Loucy (cell line): ENCODE measurements around the gene SETX.

Experiments used
- H2AFZ ChIP-seq: fragments of 200-600 bp; sonication (generic); 2 replicates; pipeline ENCODE4 v1.6.0; 2016; ENCODE audit warnings: antibody characterized with exemption, mild to moderate bottlenecking, low read length, moderate library complexity
- H3F3A ChIP-seq: fragments of 200-600 bp; 2 replicates; pipeline ENCODE4 v1.6.0; 2016; ENCODE audit warnings: antibody characterized with exemption, low read depth, mild to moderate bottlenecking
- H3K27me3 ChIP-seq: fragments of 200-600 bp; sonication (generic); 2 replicates; pipeline ENCODE4 v1.6.1; 2014; ENCODE audit warnings: low read length, mild to moderate bottlenecking; ENCODE audit not compliant: insufficient read depth, poor library complexity, severe bottlenecking
- H3K36me3 ChIP-seq: fragments of 200-600 bp; sonication (generic); 2 replicates; pipeline ENCODE4 v1.6.1; 2016; ENCODE audit warnings: low read length; ENCODE audit not compliant: insufficient read depth
- H3K4me1 ChIP-seq: fragments of 200-600 bp; sonication (generic); 2 replicates; pipeline ENCODE4 v1.5.1; 2014; ENCODE audit warnings: low read length, mild to moderate bottlenecking; ENCODE audit not compliant: insufficient read depth, poor library complexity, severe bottlenecking
- H3K4me2 ChIP-seq: fragments of 200-600 bp; sonication (generic); 2 replicates; pipeline ENCODE4 v1.6.0; 2014; ENCODE audit warnings: antibody characterized with exemption, low read length, low read depth, mild to moderate bottlenecking; ENCODE audit not compliant: poor library complexity, severe bottlenecking
- H3K4me3 ChIP-seq: fragments of 200-600 bp; sonication (generic); 2 replicates; pipeline ENCODE4 v1.5.1; 2014; ENCODE audit warnings: low read length, mild to moderate bottlenecking, mixed read lengths; ENCODE audit not compliant: poor library complexity, severe bottlenecking
- H3K79me2 ChIP-seq: fragments of 200-600 bp; sonication (generic); 2 replicates; pipeline ENCODE4 v1.6.1; 2014; ENCODE audit warnings: low read length; ENCODE audit not compliant: insufficient read depth
- H3K9ac ChIP-seq: fragments of 200-600 bp; sonication (generic); 2 replicates; pipeline ENCODE4 v1.6.0; 2014; ENCODE audit warnings: mild to moderate bottlenecking, low read depth, low read length, moderate library complexity; ENCODE audit not compliant: poor library complexity, severe bottlenecking
- H3K9me2 ChIP-seq: fragments of 200-600 bp; sonication (generic); replicated peaks from 2 replicates; pipeline ENCODE4 v1.6.1; 2016; ENCODE audit warnings: low read depth, low read length, mixed read lengths
- H3K9me3 ChIP-seq: fragments of 200-600 bp; sonication (generic); 2 replicates; pipeline ENCODE4 v1.6.1; 2014; ENCODE audit warnings: mild to moderate bottlenecking, antibody characterized with exemption, low read length, low read depth; ENCODE audit not compliant: insufficient read depth
- H4K20me1 ChIP-seq: fragments of 200-600 bp; sonication (generic); 2 replicates; pipeline ENCODE4 v1.6.0; 2014; ENCODE audit warnings: antibody characterized with exemption, low read length, mild to moderate bottlenecking; ENCODE audit not compliant: insufficient read depth, poor library complexity, severe bottlenecking
- EZH2phosphoT487 ChIP-seq: fragments of 200-600 bp; IDR thresholded peaks from 2 replicates; pipeline ENCODE4 v1.6.1; 2018; ENCODE audit warnings: antibody characterized with exemption, mild to moderate bottlenecking, moderate library complexity, borderline replicate concordance
- TF ChIP-seq, protein P1 (sequence below): fragments of 200-600 bp; sonication (generic); conservative IDR thresholded peaks from 2 replicates; pipeline ENCODE4 v1.5.1; 2014; ENCODE audit warnings: mild to moderate bottlenecking, antibody characterized with exemption, low read length

Gene SETX

DNA sequence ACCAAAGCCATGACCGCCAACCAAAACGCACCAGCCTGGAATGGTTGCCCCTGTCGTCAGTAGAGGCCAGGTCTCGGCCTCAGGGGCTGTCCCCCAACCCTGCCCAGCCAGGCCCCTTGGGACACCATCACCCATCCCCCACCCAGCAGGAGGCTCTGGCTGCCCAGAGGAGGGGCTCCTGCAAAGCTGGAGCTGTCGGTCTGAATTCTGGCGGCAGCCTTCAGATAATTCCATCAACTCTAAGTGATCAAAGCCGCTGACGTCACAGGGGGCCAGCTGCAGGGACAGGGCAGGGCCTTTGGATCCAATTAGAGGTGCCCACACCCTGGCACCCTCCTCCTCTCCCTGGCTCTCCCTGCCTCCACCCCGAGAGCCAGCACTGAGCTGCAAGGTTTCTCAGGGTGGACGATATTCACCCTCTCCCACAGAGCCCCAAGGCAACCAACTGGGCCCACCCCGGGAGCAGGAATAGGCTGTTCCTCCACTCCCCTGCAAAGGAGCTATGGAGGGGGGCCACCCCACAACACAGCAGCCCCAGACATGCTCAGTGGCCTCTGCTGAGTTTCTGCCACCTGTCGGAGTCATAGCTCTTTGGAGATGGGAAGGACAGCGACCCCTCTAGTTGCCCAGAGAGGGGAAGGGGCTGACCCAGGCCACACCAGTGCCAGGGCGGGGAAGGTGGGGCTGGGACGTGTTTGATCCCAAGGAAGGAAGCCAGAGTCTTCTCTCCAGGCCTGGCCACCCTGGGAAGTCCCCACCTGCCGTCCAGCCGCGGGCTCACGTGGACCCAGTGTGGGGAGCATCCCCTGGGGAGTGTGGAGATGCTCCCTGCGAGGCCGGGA, 114.6 kb downstream of the SETX start:
- Histone ChIP-seq H3K4me3 (peak overlapping the region; percentile 43), H3K27me3 (no peaks in the 10 kb centered on the region), H2AFZ (no peak overlapping the region), H3K4me1 (peaks cover 17% of the 10 kb centered on the region), H3F3A (no peaks in the 10 kb centered on the region), H3K9ac (no peak overlapping the region), H3K4me2 (peak overlapping the region; percentile 61), H3K36me3 (no peaks in the 10 kb centered on the region), H3K9me3 (no peaks in the 10 kb centered on the region), H4K20me1 (no peaks in the 10 kb centered on the region), H3K79me2 (no peaks in the 10 kb centered on the region), H3K9me2 (no peaks in the 10 kb centered on the region)
- TF ChIP-seq EZH2phosphoT487: no peak
- TF ChIP-seq, protein P1, sequence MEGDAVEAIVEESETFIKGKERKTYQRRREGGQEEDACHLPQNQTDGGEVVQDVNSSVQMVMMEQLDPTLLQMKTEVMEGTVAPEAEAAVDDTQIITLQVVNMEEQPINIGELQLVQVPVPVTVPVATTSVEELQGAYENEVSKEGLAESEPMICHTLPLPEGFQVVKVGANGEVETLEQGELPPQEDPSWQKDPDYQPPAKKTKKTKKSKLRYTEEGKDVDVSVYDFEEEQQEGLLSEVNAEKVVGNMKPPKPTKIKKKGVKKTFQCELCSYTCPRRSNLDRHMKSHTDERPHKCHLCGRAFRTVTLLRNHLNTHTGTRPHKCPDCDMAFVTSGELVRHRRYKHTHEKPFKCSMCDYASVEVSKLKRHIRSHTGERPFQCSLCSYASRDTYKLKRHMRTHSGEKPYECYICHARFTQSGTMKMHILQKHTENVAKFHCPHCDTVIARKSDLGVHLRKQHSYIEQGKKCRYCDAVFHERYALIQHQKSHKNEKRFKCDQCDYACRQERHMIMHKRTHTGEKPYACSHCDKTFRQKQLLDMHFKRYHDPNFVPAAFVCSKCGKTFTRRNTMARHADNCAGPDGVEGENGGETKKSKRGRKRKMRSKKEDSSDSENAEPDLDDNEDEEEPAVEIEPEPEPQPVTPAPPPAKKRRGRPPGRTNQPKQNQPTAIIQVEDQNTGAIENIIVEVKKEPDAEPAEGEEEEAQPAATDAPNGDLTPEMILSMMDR: no peak

- no peak overlapping the region for H3K4me2 ChIP-seq
- H3K79me2 ChIP-seq: no peaks in the 10 kb centered on the region
- H3F3A ChIP-seq: no peaks in the 10 kb centered on the region
- no peaks in the 10 kb centered on the region for H4K20me1 ChIP-seq
- no peaks in the 10 kb centered on the region for H3K9me2 ChIP-seq
- no peaks in the 10 kb centered on the region for H3K36me3 ChIP-seq
- no peak overlapping the region for H3K9ac ChIP-seq
- H3K4me3 ChIP-seq: no peak overlapping the region
- H3K9me3 ChIP-seq: no peaks in the 10 kb centered on the region
- peaks cover 17% of the 10 kb centered on the region for H3K4me1 ChIP-seq
- no peaks in the 10 kb centered on the region for H3K27me3 ChIP-seq
- no peak overlapping the region for H2AFZ ChIP-seq
- TF ChIP-seq, protein P1: no peak
- no peak for TF ChIP-seq EZH2phosphoT487
Observed at GRCh38 chr9:132239518-132239917, 115.3 kb downstream of the SETX start.

- no peaks in the 10 kb centered on the region for H3K9me2 ChIP-seq
- no peaks in the 10 kb centered on the region for H3F3A ChIP-seq
- H3K79me2 ChIP-seq: no peaks in the 10 kb centered on the region
- TF ChIP-seq, protein P1: no peak
- no peak for TF ChIP-seq EZH2phosphoT487
- H3K4me2 ChIP-seq: no peak overlapping the region
- H3K36me3 ChIP-seq: no peaks in the 10 kb centered on the region
- no peak overlapping the region for H3K9ac ChIP-seq
- no peaks in the 10 kb centered on the region for H3K27me3 ChIP-seq
- H2AFZ ChIP-seq: no peak overlapping the region
- no peaks in the 10 kb centered on the region for H3K9me3 ChIP-seq
- H3K4me1 ChIP-seq: peaks cover 17% of the 10 kb centered on the region
- H3K4me3 ChIP-seq: no peak overlapping the region
- no peaks in the 10 kb centered on the region for H4K20me1 ChIP-seq
Observed at GRCh38 chr9:132238992-132239391, 115.8 kb downstream of the SETX start.
